Activated naive CD4-positive, alpha-beta T cell treated with anti-CD3 and anti-CD28 coated beads, Interleukin-2, amount 50 U/mL, for 72 hours (primary cell): ENCODE measurements around the gene TREM1. TPM values are rescaled to one million over a fixed set of nuclear protein-coding genes. Genes with fewer than 3 reads are reported as not detected.

Experiments
- total RNA-seq, 2 donors: library from RNA; stranded (reverse); gene quantifications; one replicate each; pipeline ENCODE4 v1.2.3, GENCODE V29; 2022

The TREM1 gene
- total RNA-seq, 2 donors from 2014 or later = 6.1 TPM; not detected in 1

Other genes starting within 250 kb of the TREM1 start
- gene UNC5CL, start 247.5 kb downstream of the TREM1 start, total RNA-seq = 1 to 10 TPM; 2.8 to 5.1 TPM
- gene TSPO2, start 244.2 kb downstream of the TREM1 start, total RNA-seq = not detected
- not detected for gene APOBEC2, start 233.5 kb downstream of the TREM1 start, total RNA-seq
- gene OARD1, start 214.3 kb downstream of the TREM1 start, total RNA-seq = 10 to 100 TPM; 39.9 to 52.6 TPM
- 10 to 100 TPM; 27.3 to 31.7 TPM for gene NFYA, start 213.7 kb downstream of the TREM1 start, total RNA-seq
- not detected for gene TREML1, start 132.3 kb downstream of the TREM1 start, total RNA-seq
- gene TREM2, start 123.6 kb downstream of the TREM1 start, total RNA-seq = not detected
- gene TREML2, start 85.5 kb downstream of the TREM1 start, total RNA-seq = 10 to 100 TPM in 1 of 2 donors, 1 to 10 TPM in 1; 2.0 to 11.0 TPM
- not detected for gene TREML4, start 58.3 kb downstream of the TREM1 start, total RNA-seq
- not detected for gene NCR2, start 48.9 kb upstream of the TREM1 start, total RNA-seq